ENCODE measurements around the gene SMCO4. TPM values are rescaled to one million over a fixed set of nuclear protein-coding genes. Genes with fewer than 3 reads are reported as not detected.
"Not testable (repeated sequence)": the region's sequence is repeated elsewhere in the genome, so short reads cannot be mapped to it uniquely, and the experiment has no call there.

SMCO4 gene
- total RNA-seq, 1 experiment from 2014 or later: 9.3 TPM

DNA sequence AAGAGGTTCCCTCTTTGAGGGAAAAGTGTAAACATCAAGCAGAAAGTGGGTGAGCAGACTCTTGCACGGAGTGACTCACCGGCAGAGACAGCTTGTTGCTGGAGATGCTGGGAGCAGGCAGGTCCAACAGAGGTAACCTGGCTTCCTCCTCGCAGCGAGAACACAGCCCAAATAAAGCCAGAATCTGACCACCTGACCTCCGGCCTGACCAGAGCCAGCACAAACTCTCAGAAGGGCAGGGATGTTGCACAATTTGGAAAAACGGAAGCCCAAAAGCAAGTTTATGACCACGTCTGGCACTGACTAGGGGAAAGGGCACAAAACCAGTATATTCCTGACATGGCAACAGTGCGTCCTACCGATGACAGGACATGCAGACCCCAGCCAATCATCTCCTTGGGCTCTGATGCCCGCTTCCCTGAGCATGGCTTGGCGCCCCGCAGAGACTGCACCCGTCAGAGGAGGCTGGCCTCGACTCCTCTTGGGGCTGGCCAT, 5.4 kb downstream of the SMCO4 start:
- CTCF ChIA-PET: no interaction called here
- no peak overlapping the region for H3K4me3 ChIP-seq (ENCODE audit: low read depth, low read length, poor library complexity, severe bottlenecking)
- intact Hi-C loops (cut with micrococcal nuclease; ENCODE audit: unreplicated experiment): no loop called here
- no peaks in the 10 kb centered on the region for H3K36me3 ChIP-seq (ENCODE audit: insufficient read depth, low read length, poor library complexity, severe bottlenecking)
- no peaks in the 10 kb centered on the region for H3K27me3 ChIP-seq (replicated peaks; ENCODE audit: insufficient read depth, low read depth, low read length, poor library complexity)
- no TSS peak for BruUV-seq (replicated peaks)
- H3K9me3 ChIP-seq (ENCODE audit: low read depth, low read length, poor library complexity, severe bottlenecking): no peaks in the 10 kb centered on the region
- DNase-seq (ENCODE audit: low spot score): no peak
- H3K4me1 ChIP-seq (ENCODE audit: insufficient read depth, low read length, poor library complexity, severe bottlenecking): peaks cover 5% of the 10 kb centered on the region
- POLR2A ChIA-PET (ENCODE audit: low non-redundant PET): no interaction called here
- TF ChIP-seq, protein P1, sequence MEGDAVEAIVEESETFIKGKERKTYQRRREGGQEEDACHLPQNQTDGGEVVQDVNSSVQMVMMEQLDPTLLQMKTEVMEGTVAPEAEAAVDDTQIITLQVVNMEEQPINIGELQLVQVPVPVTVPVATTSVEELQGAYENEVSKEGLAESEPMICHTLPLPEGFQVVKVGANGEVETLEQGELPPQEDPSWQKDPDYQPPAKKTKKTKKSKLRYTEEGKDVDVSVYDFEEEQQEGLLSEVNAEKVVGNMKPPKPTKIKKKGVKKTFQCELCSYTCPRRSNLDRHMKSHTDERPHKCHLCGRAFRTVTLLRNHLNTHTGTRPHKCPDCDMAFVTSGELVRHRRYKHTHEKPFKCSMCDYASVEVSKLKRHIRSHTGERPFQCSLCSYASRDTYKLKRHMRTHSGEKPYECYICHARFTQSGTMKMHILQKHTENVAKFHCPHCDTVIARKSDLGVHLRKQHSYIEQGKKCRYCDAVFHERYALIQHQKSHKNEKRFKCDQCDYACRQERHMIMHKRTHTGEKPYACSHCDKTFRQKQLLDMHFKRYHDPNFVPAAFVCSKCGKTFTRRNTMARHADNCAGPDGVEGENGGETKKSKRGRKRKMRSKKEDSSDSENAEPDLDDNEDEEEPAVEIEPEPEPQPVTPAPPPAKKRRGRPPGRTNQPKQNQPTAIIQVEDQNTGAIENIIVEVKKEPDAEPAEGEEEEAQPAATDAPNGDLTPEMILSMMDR (conservative IDR thresholded peaks at IDR 0.05; ENCODE audit: low read depth, low read length): no peak
- no peak overlapping the region for H3K27ac ChIP-seq (ENCODE audit: low read depth, low read length, poor library complexity, severe bottlenecking)

DNA sequence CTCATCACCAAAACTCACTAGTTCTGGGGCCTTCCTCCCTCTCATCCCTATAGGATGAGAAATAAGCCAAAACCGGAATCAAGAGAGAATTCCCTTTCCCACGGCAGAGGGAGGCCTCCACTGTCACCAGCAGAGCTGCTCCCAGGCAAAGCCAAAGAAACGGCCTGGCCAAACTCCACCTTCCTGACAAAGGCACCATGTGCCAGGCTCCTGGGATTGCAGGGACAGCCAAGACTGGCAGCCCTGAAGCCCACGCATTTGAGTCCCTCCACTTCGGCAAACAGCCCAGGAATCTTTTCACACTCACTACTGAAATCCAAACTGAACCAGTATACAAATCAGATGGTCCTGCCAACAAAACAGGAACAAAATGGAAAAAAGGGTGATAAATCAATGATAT, 6.1 kb downstream of the SMCO4 start:
- intact Hi-C loops (cut with micrococcal nuclease; ENCODE audit: unreplicated experiment): no loop called here
- TF ChIP-seq, protein P1 (conservative IDR thresholded peaks at IDR 0.05; ENCODE audit: low read depth, low read length): no peak
- Histone ChIP-seq H3K27ac (ENCODE audit: low read depth, low read length, poor library complexity, severe bottlenecking) (no peak overlapping the region), H3K4me3 (ENCODE audit: low read depth, low read length, poor library complexity, severe bottlenecking) (no peak overlapping the region), H3K9me3 (ENCODE audit: low read depth, low read length, poor library complexity, severe bottlenecking) (no peaks in the 10 kb centered on the region), H3K4me1 (ENCODE audit: insufficient read depth, low read length, poor library complexity, severe bottlenecking) (peaks cover 5% of the 10 kb centered on the region), H3K36me3 (ENCODE audit: insufficient read depth, low read length, poor library complexity, severe bottlenecking) (no peaks in the 10 kb centered on the region), H3K27me3 (replicated peaks; ENCODE audit: insufficient read depth, low read depth, low read length, poor library complexity) (no peaks in the 10 kb centered on the region)
- BruUV-seq (replicated peaks): no TSS peak
- ChIA-PET POLR2A (ENCODE audit: low non-redundant PET) (no interaction called here), CTCF (no interaction called here)
- DNase-seq (ENCODE audit: low spot score): no peak

DNA sequence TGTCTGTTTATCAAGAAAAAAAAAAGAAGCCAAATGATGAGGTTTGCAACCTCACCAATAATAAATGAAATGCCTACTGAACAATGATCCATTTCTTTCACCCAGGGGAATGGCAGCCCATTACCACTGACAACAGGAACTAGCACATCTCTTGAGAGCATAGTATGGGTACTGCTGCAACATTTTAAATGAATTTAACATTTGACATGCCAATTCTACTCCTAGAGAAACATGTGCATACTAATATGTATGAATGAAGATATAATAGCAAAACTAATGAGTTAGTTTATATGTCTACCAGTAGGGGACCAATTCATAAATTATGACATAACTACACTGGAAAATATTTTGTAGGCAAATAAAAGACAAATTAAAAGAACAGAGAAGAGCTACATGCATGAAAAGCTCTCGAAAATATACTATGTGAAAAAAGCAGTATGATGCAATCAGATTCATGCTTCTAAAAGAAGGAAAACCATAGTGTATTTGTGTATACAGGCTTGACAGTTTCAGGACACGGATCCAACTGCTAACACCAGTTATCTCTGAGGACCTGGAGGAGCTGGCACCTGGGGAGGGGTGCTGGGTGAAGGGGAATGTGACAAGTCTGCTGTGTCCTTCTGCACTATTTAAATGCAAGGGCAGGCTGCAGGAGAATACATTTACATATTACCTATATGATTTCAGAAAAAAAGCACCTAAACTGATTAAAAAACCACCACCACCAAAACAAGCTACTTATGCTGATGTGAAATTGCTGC, 6.9 kb downstream of the SMCO4 start:
- Histone ChIP-seq H3K36me3 (ENCODE audit: insufficient read depth, low read length, poor library complexity, severe bottlenecking) (no peaks in the 10 kb centered on the region), H3K27me3 (replicated peaks; ENCODE audit: insufficient read depth, low read depth, low read length, poor library complexity) (no peaks in the 10 kb centered on the region), H3K27ac (ENCODE audit: low read depth, low read length, poor library complexity, severe bottlenecking) (no peak overlapping the region), H3K9me3 (ENCODE audit: low read depth, low read length, poor library complexity, severe bottlenecking) (no peaks in the 10 kb centered on the region), H3K4me1 (ENCODE audit: insufficient read depth, low read length, poor library complexity, severe bottlenecking) (peaks cover 5% of the 10 kb centered on the region), H3K4me3 (ENCODE audit: low read depth, low read length, poor library complexity, severe bottlenecking) (no peak overlapping the region)
- no peak for TF ChIP-seq EZH2 (IDR thresholded peaks at IDR 0.05; ENCODE audit: borderline replicate concordance, low read depth, low read length, poor library complexity, severe bottlenecking)
- TF ChIP-seq, protein P1 (conservative IDR thresholded peaks at IDR 0.05; ENCODE audit: low read depth, low read length): no peak
- ChIA-PET POLR2A (ENCODE audit: low non-redundant PET) (no interaction called here), CTCF (no interaction called here)
- DNase-seq (ENCODE audit: low spot score): no peak
- intact Hi-C loops (cut with micrococcal nuclease; ENCODE audit: unreplicated experiment): no loop called here
- no TSS peak for BruUV-seq (replicated peaks)

DNA sequence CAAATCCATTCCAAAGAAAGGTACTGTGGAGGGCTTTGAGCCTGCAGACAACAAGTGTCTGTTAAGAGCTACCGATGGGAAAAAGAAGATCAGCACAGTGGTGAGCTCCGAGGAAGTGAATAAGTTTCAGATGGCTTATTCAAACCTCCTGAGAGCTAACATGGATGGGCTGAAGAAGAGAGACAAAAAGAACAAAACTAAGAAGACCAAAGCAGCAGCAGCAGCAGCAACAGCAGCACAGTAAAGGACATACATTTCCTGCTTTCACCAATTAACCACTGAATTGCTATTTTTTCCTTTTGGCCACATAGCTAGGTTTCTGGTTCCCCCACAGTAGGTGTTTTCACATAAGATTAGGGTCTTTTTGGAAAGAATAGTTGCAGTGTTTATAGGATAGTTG, 7.6 kb downstream of the SMCO4 start:
- CTCF ChIA-PET; H3K9me3 ChIP-seq (ENCODE audit: low read depth, low read length, poor library complexity, severe bottlenecking); H3K27ac ChIP-seq (ENCODE audit: low read depth, low read length, poor library complexity, severe bottlenecking); DNase-seq (ENCODE audit: low spot score); H3K4me3 ChIP-seq (ENCODE audit: low read depth, low read length, poor library complexity, severe bottlenecking); H3K36me3 ChIP-seq (ENCODE audit: insufficient read depth, low read length, poor library complexity, severe bottlenecking); intact Hi-C loops (cut with micrococcal nuclease; ENCODE audit: unreplicated experiment); H3K4me1 ChIP-seq (ENCODE audit: insufficient read depth, low read length, poor library complexity, severe bottlenecking); BruUV-seq (replicated peaks); H3K27me3 ChIP-seq (replicated peaks; ENCODE audit: insufficient read depth, low read depth, low read length, poor library complexity); POLR2A ChIA-PET (ENCODE audit: low non-redundant PET): not testable (repeated sequence)
